CD4-positive, CD25-positive, alpha-beta regulatory T cell (primary cell): ENCODE results near the gene MN1. TPM values are rescaled to one million over a fixed set of nuclear protein-coding genes. Genes with fewer than 3 reads are reported as not detected.

Experiments used
- ATAC-seq, 2 donors: fragments of 150-1000 bp; cut with Tn5 transposase; one replicate each; pipeline ENCODE4 v1.10.0; 2021; ENCODE audit warnings: low read depth in 2 of 2, moderate number of reproducible peaks in 2 of 2, moderate library complexity in 1 of 2
- DNase-seq, 3 donors: peaks; one replicate each; pipeline versions ENCODE4 v3.0.0 to v3.0.0-alpha.2; 2012 to 2022; ENCODE audit warnings: mixed read lengths in 1 of 3
- H3K27ac ChIP-seq: one replicate; pipeline ENCODE4 v1.7.0; 2013; ENCODE audit warnings: mild to moderate bottlenecking, low read length; ENCODE audit not compliant: insufficient read depth, poor library complexity, severe bottlenecking
- H3K27me3 ChIP-seq: one replicate; pipeline ENCODE4 v1.7.0; 2013; ENCODE audit warnings: low read length; ENCODE audit not compliant: control insufficient read depth, insufficient read depth
- H3K36me3 ChIP-seq: one replicate; pipeline ENCODE4 v1.7.0; 2013; ENCODE audit warnings: mild to moderate bottlenecking, low read length, moderate library complexity; ENCODE audit not compliant: control insufficient read depth, insufficient read depth
- H3K4me1 ChIP-seq: 2 replicates; pipeline ENCODE4 v1.7.0; 2013; ENCODE audit warnings: mild to moderate bottlenecking, low read length; ENCODE audit not compliant: insufficient read depth, control insufficient read depth, poor library complexity, severe bottlenecking
- H3K4me3 ChIP-seq: one replicate; pipeline ENCODE4 v1.7.0; 2013; ENCODE audit warnings: low read depth, mild to moderate bottlenecking, low read length, moderate library complexity
- H3K9me3 ChIP-seq, 2 experiments: 1 replicate in 1 of 2; 2 replicates in 1 of 2; pipeline ENCODE4 v1.7.0; 2013; ENCODE audit warnings: low read length in 2 of 2, mild to moderate bottlenecking in 1 of 2, moderate library complexity in 1 of 2; ENCODE audit not compliant: control insufficient read depth in 2 of 2
- H3K27ac Mint-ChIP-seq, 3 donors: one replicate each; pipeline ENCODE4 v1.8.0; 2020 to 2022; ENCODE audit warnings: mild to moderate bottlenecking in 3 of 3, mixed read lengths in 3 of 3, moderate library complexity in 2 of 3
- H3K27me3 Mint-ChIP-seq: one replicate; pipeline ENCODE4 v1.8.0; 2022; ENCODE audit warnings: mild to moderate bottlenecking, mixed read lengths
- H3K36me3 Mint-ChIP-seq: one replicate; pipeline ENCODE4 v1.8.0; 2020; ENCODE audit warnings: mixed read lengths
- H3K4me1 Mint-ChIP-seq, 4 donors: one replicate each; pipeline ENCODE4 v1.8.0; 2020 to 2022; ENCODE audit warnings: mixed read lengths in 4 of 4, mild to moderate bottlenecking in 1 of 4
- H3K4me3 Mint-ChIP-seq, 4 donors: one replicate each; pipeline ENCODE4 v1.8.0; 2020 to 2022; ENCODE audit warnings: mild to moderate bottlenecking in 4 of 4, mixed read lengths in 4 of 4, moderate library complexity in 3 of 4
- H3K9me3 Mint-ChIP-seq, 7 donors: one replicate each; pipeline ENCODE4 v1.8.0; 2020 to 2022; ENCODE audit warnings: mixed read lengths in 7 of 7, mild to moderate bottlenecking in 3 of 7, moderate library complexity in 2 of 7
- polyA plus RNA-seq, 4 donors: library from polyadenylated mRNA; unstranded; fragments of 300-500 nt; fragmentation: Illumina TruSeq; gene quantifications; one replicate each; pipeline ENCODE4 v1.2.3, GENCODE V29; 2021
- total RNA-seq: library from RNA; stranded (reverse); gene quantifications from one replicate; pipeline ENCODE4 v1.2.3, GENCODE V29; 2022

MN1 gene
- total and polyA plus RNA-seq, 5 donors from 2014 or later, result 0.07 to 0.39 TPM; not detected in 3

GRCh38 chr22:27791859-27792241, 9.7 kb downstream of the MN1 start:
- Mint-ChIP-seq H3K27ac (no peak overlapping the region), H3K36me3 (no peaks in the 10 kb centered on the region), H3K27me3 (peaks cover 9% of the 10 kb centered on the region), H3K4me3 (no peak overlapping the region), H3K4me1 (no peaks in the 10 kb centered on the region), H3K9me3 (no peaks in the 10 kb centered on the region)
- no peak overlapping the region for H3K4me3 ChIP-seq
- ATAC-seq (no peak), DNase-seq (no peak)
- H3K9me3 ChIP-seq, result no peaks in the 10 kb centered on the region
- H3K36me3 ChIP-seq, result no peaks in the 10 kb centered on the region
- H3K4me1 ChIP-seq, result no peaks in the 10 kb centered on the region
- peaks cover 3% of the 10 kb centered on the region for H3K27me3 ChIP-seq
- no peak overlapping the region for H3K27ac ChIP-seq

- DNase-seq (no peak), ATAC-seq (no peak)
- H3K27ac ChIP-seq, result no peak overlapping the region
- no peaks in the 10 kb centered on the region for H3K36me3 ChIP-seq
- no peaks in the 10 kb centered on the region for H3K4me1 ChIP-seq
- no peaks in the 10 kb centered on the region for H3K9me3 ChIP-seq
- Mint-ChIP-seq H3K4me3 (no peak overlapping the region), H3K27me3 (peaks cover 9% of the 10 kb centered on the region), H3K36me3 (no peaks in the 10 kb centered on the region), H3K9me3 (no peaks in the 10 kb centered on the region), H3K4me1 (no peaks in the 10 kb centered on the region), H3K27ac (no peak overlapping the region)
- H3K4me3 ChIP-seq, result no peak overlapping the region
- peaks cover 3% of the 10 kb centered on the region for H3K27me3 ChIP-seq
These were observed 10.2 kb downstream of the MN1 start for GRCh38 chr22:27791159-27791858.

- no peak for DNase-seq
- Mint-ChIP-seq H3K27me3 (peaks cover 5% of the 10 kb centered on the region), H3K4me3 (no peak overlapping the region), H3K27ac (no peak overlapping the region), H3K36me3 (no peaks in the 10 kb centered on the region), H3K4me1 (no peaks in the 10 kb centered on the region), H3K9me3 (no peaks in the 10 kb centered on the region)
- peaks cover 3% of the 10 kb centered on the region for H3K27me3 ChIP-seq
- H3K9me3 ChIP-seq, result no peaks in the 10 kb centered on the region
- no peak for ATAC-seq
- H3K27ac ChIP-seq, result no peak overlapping the region
- no peaks in the 10 kb centered on the region for H3K36me3 ChIP-seq
- H3K4me3 ChIP-seq, result no peak overlapping the region
- no peaks in the 10 kb centered on the region for H3K4me1 ChIP-seq
These were observed 11.0 kb downstream of the MN1 start for GRCh38 chr22:27790376-27791158.

DNA sequence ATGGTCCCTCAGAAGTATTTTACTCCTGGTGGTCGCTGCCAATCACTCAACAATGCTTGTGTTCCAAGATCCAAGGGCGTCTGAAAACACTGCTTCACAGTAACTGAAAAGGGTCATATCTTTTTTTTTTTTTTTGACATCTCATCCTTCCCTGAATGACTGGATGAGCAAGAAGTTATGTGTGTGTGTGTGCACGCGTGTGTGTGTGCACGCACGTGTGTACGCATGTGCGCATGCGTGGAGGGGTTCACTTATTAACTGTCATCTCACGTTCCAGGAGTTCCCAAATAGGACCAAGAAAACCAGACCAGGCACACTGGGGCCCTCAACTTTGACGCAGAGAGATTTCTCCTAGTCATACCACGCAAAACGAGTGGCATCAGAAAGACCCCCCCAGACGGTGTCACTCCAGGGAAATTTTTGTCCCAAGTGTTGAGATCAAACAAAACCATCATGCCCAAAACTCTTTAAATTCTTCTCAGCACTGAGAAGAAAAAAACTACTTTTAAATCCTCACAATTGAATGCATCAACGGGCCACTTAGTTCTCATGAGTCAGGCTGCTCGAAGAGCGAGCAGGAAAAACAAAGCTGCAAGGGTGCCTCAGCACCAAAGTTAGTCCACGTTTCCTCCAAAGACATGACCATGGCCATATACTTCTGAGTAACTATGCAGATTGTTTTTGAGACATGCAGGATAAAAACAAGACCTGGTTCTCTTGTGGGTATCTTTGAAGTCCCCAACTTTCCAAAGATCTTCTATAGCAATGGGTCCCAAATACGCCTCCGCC, 12.9 kb downstream of the MN1 start:
- H3K4me3 Mint-ChIP-seq, result no peak overlapping the region
- DNase-seq, result no peak

GRCh38 chr22:27786965-27787364, 14.6 kb downstream of the MN1 start:
- Histone ChIP-seq H3K4me3 (no peak overlapping the region), H3K4me1 (no peaks in the 10 kb centered on the region), H3K9me3 (no peaks in the 10 kb centered on the region), H3K27me3 (peaks cover 3% of the 10 kb centered on the region), H3K36me3 (no peaks in the 10 kb centered on the region), H3K27ac (no peak overlapping the region)
- Mint-ChIP-seq H3K36me3 (no peaks in the 10 kb centered on the region), H3K4me3 (no peak overlapping the region), H3K27ac (no peak overlapping the region), H3K4me1 (no peaks in the 10 kb centered on the region), H3K9me3 (no peaks in the 10 kb centered on the region), H3K27me3 (peaks cover 4% of the 10 kb centered on the region)
- DNase-seq, result no peak
- ATAC-seq, result no peak

More for the DNA sequence above, 12.9 kb downstream of the MN1 start:
- Mint-ChIP-seq H3K9me3 (no peaks in the 10 kb centered on the region), H3K4me1 (no peaks in the 10 kb centered on the region), H3K27me3 (peaks cover 4% of the 10 kb centered on the region), H3K27ac (no peak overlapping the region), H3K36me3 (no peaks in the 10 kb centered on the region)
- H3K4me3 ChIP-seq, result no peak overlapping the region
- H3K9me3 ChIP-seq, result no peaks in the 10 kb centered on the region
- H3K36me3 ChIP-seq, result no peaks in the 10 kb centered on the region
- ATAC-seq, result no peak
- peaks cover 3% of the 10 kb centered on the region for H3K27me3 ChIP-seq
- H3K4me1 ChIP-seq, result no peaks in the 10 kb centered on the region
- H3K27ac ChIP-seq, result no peak overlapping the region

DNA sequence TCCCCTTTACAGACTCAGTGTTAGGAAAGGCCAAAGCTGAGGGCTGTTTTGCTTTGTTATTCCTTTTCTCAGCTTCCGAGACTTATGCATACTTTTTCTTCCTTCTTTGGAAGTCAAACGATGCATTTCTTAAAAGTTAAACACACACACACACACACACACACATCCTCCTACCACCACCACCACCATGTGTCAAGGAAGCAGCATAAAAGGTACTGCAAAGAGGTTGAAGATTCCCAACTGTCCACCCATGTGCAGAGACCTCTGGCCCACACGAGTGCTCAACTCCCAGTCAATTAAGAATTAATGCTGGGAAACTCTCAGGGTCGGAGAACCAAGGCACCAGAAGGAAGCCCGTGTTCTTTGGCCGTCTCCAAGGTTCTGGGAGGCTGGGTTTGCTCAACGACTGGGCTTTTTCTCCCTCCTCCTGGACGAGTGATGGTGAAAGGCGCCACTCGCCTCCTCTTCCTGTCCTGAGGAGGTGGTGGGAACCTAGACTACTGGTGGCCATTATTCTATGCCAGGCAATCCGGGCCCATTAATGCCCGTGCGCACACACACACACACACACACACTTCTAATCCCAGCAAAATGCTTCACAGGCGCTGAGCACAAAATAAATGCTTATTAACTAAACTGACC, 15.1 kb downstream of the MN1 start:
- DNase-seq (no peak), ATAC-seq (no peak)
- Mint-ChIP-seq H3K27ac (no peak overlapping the region), H3K36me3 (no peaks in the 10 kb centered on the region), H3K4me3 (no peak overlapping the region), H3K4me1 (no peaks in the 10 kb centered on the region), H3K9me3 (no peaks in the 10 kb centered on the region), H3K27me3 (peaks cover 4% of the 10 kb centered on the region)
- H3K4me3 ChIP-seq, result no peak overlapping the region
- H3K4me1 ChIP-seq, result no peaks in the 10 kb centered on the region
- H3K27me3 ChIP-seq, result peaks cover 3% of the 10 kb centered on the region
- no peak overlapping the region for H3K27ac ChIP-seq
- H3K9me3 ChIP-seq, result no peaks in the 10 kb centered on the region
- no peaks in the 10 kb centered on the region for H3K36me3 ChIP-seq

DNA sequence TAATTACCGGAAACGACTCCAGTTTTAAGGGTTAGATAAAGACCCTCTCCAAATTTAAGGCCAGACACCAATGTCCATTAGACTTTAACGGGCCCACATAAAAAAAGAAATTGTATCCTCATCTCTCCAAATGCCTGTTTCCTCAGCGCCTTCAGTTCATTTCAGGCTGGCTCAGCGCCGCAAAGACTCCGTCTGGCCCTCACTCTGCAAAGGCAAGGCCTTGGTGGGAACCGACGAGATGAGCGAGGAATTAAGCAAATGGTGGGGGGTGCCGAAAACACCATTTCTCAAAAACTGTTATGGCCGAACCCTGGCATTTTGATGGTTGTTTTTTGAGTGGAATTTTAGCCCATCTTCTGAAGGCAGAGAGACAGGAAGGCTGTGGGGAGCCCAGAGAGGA, 15.7 kb downstream of the MN1 start:
- no peak overlapping the region for H3K4me3 ChIP-seq
- no peak overlapping the region for H3K4me3 Mint-ChIP-seq
- DNase-seq (no peak), ATAC-seq (no peak)
- H3K27me3 ChIP-seq, result peaks cover 3% of the 10 kb centered on the region
- H3K27me3 Mint-ChIP-seq, result peaks cover 4% of the 10 kb centered on the region
- H3K36me3 Mint-ChIP-seq, result no peaks in the 10 kb centered on the region
- H3K4me1 ChIP-seq, result no peaks in the 10 kb centered on the region
- H3K27ac Mint-ChIP-seq, result no peak overlapping the region
- no peaks in the 10 kb centered on the region for H3K9me3 ChIP-seq
- no peak overlapping the region for H3K27ac ChIP-seq
- no peaks in the 10 kb centered on the region for H3K9me3 Mint-ChIP-seq
- H3K36me3 ChIP-seq, result no peaks in the 10 kb centered on the region
- no peaks in the 10 kb centered on the region for H3K4me1 Mint-ChIP-seq
